ENCODE data around the gene SNRNP35.

Gene SNRNP35

DNA sequence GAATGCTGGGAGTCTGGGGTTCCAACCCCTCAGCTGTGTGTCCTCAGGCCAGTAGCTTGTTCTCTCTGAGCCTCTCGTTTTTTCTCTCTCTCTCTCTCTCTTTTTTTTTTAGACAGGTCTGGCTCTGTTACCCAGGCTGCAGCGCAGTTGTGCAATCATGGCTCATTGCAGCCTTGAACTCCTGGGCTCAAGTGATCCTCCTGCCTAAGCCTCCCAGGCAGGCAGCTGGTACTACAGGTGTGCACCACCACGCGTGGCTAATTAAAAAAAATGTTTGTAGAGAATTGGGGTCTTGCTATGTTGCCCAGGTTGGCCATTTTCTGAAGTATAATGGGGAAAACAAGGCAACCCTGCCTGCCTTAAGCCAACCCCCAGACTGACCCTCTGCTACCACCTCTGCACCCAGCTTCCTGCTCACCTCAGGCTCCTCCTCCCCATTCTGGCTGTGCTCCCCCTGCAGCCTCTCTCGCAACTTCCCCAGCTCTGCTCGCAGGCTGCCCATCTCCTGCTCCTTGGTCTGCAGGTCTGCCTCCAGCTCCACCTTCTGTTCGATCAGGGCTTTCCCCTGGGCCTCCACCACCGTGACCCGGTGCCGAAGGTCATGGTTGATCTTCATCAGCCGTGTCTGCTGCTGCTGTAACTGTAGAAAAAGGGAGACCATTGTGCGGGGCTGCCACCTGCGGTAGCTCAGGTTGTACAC is 40.3 kb downstream of the SNRNP35 start:
- TF ChIP-seq CSDC2 (CRISPR knock-in tag; IDR thresholded peaks at IDR 0.05) = no peak
- no peak for TF ChIP-seq TCF4 (CRISPR knock-in tag; IDR thresholded peaks at IDR 0.05; ENCODE audit: borderline replicate concordance)
- no peak for TF ChIP-seq ZC3H10 (CRISPR knock-in tag; IDR thresholded peaks at IDR 0.05)
- no peak for TF ChIP-seq RARB (CRISPR knock-in tag; IDR thresholded peaks at IDR 0.05)
- no peak for ATAC-seq

DNA sequence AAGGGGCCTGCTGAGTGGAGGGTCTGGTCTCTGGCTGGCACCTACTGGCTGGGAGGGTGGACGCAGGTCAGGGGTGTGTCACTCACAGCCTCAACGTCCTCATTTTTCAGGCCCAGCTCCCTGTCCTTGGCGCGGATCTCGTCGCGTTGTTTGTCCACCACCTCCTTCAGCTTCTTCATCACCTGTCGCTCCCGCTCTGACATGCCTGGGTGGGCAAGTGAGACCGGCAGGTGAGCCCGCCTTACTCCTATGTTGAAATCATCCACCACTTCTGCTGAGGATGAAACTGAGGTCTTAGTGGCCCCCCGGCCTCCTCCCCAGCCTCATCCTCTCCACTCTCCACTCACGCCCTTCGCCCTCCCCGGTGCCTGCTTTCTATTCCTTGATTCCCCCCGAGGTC is 41.4 kb downstream of the SNRNP35 start:
- no peak for ATAC-seq
- TF ChIP-seq ZC3H10 (CRISPR knock-in tag; IDR thresholded peaks at IDR 0.05) (no peak), CSDC2 (CRISPR knock-in tag; IDR thresholded peaks at IDR 0.05) (no peak), ZFP3 (CRISPR knock-in tag; IDR thresholded peaks at IDR 0.05) (no peak), ZNF8 (CRISPR knock-in tag; IDR thresholded peaks at IDR 0.05) (no peak), RARB (CRISPR knock-in tag; IDR thresholded peaks at IDR 0.05) (no peak), BACH2 (CRISPR knock-in tag; IDR thresholded peaks at IDR 0.05; ENCODE audit: borderline replicate concordance) (no peak)

- no peak for ATAC-seq
- TF ChIP-seq ZC3H10 (CRISPR knock-in tag; IDR thresholded peaks at IDR 0.05) = no peak
- TF ChIP-seq TCF4 (CRISPR knock-in tag; IDR thresholded peaks at IDR 0.05; ENCODE audit: borderline replicate concordance) = no peak
- TF ChIP-seq SNAI2 (CRISPR knock-in tag; IDR thresholded peaks at IDR 0.05) = no peak
- TF ChIP-seq GLIS3 (CRISPR knock-in tag; IDR thresholded peaks at IDR 0.05) = no peak
- no peak for TF ChIP-seq RARB (CRISPR knock-in tag; IDR thresholded peaks at IDR 0.05)
- no peak for TF ChIP-seq ZFP3 (CRISPR knock-in tag; IDR thresholded peaks at IDR 0.05)
- TF ChIP-seq CSRNP3 (CRISPR knock-in tag; IDR thresholded peaks at IDR 0.05) = no peak
- no peak for TF ChIP-seq CSDC2 (CRISPR knock-in tag; IDR thresholded peaks at IDR 0.05)
- no peak for TF ChIP-seq TSHZ2 (CRISPR knock-in tag; IDR thresholded peaks at IDR 0.05)
- TF ChIP-seq, protein P1, sequence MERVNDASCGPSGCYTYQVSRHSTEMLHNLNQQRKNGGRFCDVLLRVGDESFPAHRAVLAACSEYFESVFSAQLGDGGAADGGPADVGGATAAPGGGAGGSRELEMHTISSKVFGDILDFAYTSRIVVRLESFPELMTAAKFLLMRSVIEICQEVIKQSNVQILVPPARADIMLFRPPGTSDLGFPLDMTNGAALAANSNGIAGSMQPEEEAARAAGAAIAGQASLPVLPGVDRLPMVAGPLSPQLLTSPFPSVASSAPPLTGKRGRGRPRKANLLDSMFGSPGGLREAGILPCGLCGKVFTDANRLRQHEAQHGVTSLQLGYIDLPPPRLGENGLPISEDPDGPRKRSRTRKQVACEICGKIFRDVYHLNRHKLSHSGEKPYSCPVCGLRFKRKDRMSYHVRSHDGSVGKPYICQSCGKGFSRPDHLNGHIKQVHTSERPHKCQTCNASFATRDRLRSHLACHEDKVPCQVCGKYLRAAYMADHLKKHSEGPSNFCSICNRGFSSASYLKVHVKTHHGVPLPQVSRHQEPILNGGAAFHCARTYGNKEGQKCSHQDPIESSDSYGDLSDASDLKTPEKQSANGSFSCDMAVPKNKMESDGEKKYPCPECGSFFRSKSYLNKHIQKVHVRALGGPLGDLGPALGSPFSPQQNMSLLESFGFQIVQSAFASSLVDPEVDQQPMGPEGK (CRISPR knock-in tag; IDR thresholded peaks at IDR 0.05; ENCODE audit: borderline replicate concordance) = no peak
Observed at GRCh38 chr12:123502163-123502704, 44.3 kb downstream of the SNRNP35 start.

DNA sequence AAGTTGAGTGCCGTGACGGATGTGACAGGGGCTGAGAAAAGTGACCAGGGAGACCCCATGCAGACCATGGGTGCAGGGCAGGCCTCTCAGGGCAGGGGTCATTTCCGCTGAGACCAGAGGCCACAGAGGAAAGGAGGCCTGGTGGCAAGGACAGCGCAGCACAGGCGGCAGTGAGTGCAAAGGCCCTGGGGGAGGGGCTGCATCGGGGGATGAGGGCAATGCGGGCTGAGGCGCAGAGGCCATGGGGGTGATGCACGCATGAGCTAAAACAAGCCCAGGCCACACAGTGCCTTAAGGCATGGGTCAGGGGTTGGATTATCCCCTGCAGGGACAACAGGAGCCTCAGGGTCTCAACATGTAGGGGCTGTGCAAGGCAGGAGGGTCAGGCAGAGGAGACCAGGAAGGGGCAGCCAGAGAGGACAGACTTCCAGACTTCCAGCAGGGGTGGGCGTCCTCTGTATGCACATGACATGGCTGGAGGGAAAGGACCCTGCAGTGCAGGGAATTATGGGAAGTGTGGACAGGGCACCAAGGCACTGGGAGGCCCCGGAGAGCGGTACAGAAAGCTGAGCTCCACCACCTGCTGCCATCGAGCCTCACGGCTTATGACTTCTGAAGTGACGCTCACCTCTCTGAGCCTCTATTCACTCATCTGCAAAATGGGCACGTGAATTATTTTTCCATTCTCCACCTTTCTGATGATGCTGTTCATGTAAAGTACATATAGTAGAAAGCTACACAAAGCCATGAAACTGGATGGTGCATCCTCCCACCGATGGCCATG is 48.3 kb downstream of the SNRNP35 start:
- ATAC-seq = no peak
- TF ChIP-seq ZC3H10 (CRISPR knock-in tag; IDR thresholded peaks at IDR 0.05) = no peak
- no peak for TF ChIP-seq TCF4 (CRISPR knock-in tag; IDR thresholded peaks at IDR 0.05; ENCODE audit: borderline replicate concordance)
- TF ChIP-seq ZNF8 (CRISPR knock-in tag; IDR thresholded peaks at IDR 0.05) = no peak
- TF ChIP-seq CSDC2 (CRISPR knock-in tag; IDR thresholded peaks at IDR 0.05) = no peak
- TF ChIP-seq ZNF565 (CRISPR knock-in tag; conservative IDR thresholded peaks at IDR 0.05; ENCODE audit: low read depth) = no peak
- no peak for TF ChIP-seq TSHZ2 (CRISPR knock-in tag; IDR thresholded peaks at IDR 0.05)
- TF ChIP-seq GLIS3 (CRISPR knock-in tag; IDR thresholded peaks at IDR 0.05) = no peak
- no peak for TF ChIP-seq ESRRG (CRISPR knock-in tag; IDR thresholded peaks at IDR 0.05)
- no peak for TF ChIP-seq RARB (CRISPR knock-in tag; IDR thresholded peaks at IDR 0.05)
